DOHH2 (cell line): ENCODE data around the gene CPLX1.

Experiments
- EZH2phosphoT487 ChIP-seq: fragments of 200-600 bp; sonication (generic); IDR thresholded peaks from 2 replicates; pipeline ENCODE4 v1.6.1; 2017; ENCODE audit warnings: borderline replicate concordance, mild to moderate bottlenecking, antibody characterized with exemption, low read length, moderate library complexity, mixed read lengths
- TF ChIP-seq, protein P1 (sequence below): fragments of 200-600 bp; sonication (generic); IDR thresholded peaks from one replicate; pipeline ENCODE4 v1.5.1; 2014; ENCODE audit warnings: antibody characterized with exemption, mild to moderate bottlenecking, low read depth, low read length; ENCODE audit not compliant: poor library complexity, severe bottlenecking

DNA sequence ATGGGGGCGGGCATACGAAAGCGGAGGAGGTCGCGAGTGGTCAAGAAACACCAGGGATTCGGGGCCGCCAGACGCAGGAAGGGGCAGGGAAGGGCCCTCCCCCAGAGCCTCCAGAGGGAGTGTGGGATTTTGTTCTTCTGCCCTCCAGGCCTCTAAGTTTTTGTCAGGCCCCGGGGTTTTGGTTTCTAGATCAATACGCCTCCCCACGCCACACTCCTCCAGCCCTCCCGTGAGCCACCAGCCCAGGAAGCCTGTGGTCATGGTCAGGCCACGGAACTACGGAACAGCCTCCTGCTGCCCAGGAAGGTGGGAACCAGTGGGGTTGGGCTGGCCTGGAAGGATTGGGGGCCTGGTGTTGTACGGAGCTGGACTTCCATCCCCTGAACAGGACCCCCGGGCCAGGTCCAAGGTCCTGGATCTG lies 38.4 kb downstream of the CPLX1 start:
- TF ChIP-seq, protein P1, sequence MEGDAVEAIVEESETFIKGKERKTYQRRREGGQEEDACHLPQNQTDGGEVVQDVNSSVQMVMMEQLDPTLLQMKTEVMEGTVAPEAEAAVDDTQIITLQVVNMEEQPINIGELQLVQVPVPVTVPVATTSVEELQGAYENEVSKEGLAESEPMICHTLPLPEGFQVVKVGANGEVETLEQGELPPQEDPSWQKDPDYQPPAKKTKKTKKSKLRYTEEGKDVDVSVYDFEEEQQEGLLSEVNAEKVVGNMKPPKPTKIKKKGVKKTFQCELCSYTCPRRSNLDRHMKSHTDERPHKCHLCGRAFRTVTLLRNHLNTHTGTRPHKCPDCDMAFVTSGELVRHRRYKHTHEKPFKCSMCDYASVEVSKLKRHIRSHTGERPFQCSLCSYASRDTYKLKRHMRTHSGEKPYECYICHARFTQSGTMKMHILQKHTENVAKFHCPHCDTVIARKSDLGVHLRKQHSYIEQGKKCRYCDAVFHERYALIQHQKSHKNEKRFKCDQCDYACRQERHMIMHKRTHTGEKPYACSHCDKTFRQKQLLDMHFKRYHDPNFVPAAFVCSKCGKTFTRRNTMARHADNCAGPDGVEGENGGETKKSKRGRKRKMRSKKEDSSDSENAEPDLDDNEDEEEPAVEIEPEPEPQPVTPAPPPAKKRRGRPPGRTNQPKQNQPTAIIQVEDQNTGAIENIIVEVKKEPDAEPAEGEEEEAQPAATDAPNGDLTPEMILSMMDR = no peak
- TF ChIP-seq EZH2phosphoT487 = no peak
